ENCODE results near the gene SNX20. TPM values are rescaled to one million over a fixed set of nuclear protein-coding genes. Genes with fewer than 3 reads are reported as not detected.

The SNX20 gene
- total and polyA plus RNA-seq, 2 of the 13 experiments (the other 11 are each of a cell fraction or from before 2014, with no cell fraction given), result not detected

GRCh38 chr16:50699326-50700159 lies 18.4 kb upstream of the SNX20 start (continued):
- TF ChIP-seq, protein P1, sequence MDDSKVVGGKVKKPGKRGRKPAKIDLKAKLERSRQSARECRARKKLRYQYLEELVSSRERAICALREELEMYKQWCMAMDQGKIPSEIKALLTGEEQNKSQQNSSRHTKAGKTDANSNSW (CRISPR knock-in tag; IDR thresholded peaks at IDR 0.05; ENCODE audit: borderline replicate concordance), result no peak
- TF ChIP-seq POLR2A (IDR thresholded peaks at IDR 0.05; ENCODE audit: insufficient read depth in 1 of 2, low read depth in 2 of 2, low read length in 2 of 2), result no peak
- TF ChIP-seq GLI4 (CRISPR knock-in tag; IDR thresholded peaks at IDR 0.05; ENCODE audit: borderline replicate concordance), result no peak
- TF ChIP-seq CAMTA2 (CRISPR knock-in tag; IDR thresholded peaks at IDR 0.05; ENCODE audit: borderline replicate concordance), result no peak
- no peak for TF ChIP-seq NR2C2 (CRISPR knock-in tag; IDR thresholded peaks at IDR 0.05; ENCODE audit: borderline replicate concordance)
- TF ChIP-seq PAX8 (CRISPR knock-in tag; IDR thresholded peaks at IDR 0.05; ENCODE audit: borderline replicate concordance), result no peak
- no peak for TF ChIP-seq BCLAF1 (IDR thresholded peaks at IDR 0.05)
- no peak for TF ChIP-seq RXRA (CRISPR knock-in tag; IDR thresholded peaks at IDR 0.05)
- TF ChIP-seq ZBTB3 (CRISPR knock-in tag; IDR thresholded peaks at IDR 0.05; ENCODE audit: borderline replicate concordance, low read depth), result no peak
- TF ChIP-seq NFKB2 (CRISPR knock-in tag; IDR thresholded peaks at IDR 0.05; ENCODE audit: borderline replicate concordance), result peak; percentile 54; the same call in 1 of the 2 replicates
- peak; percentile 34; the same call in 1 of the 2 replicates for TF ChIP-seq ZNF263 (CRISPR knock-in tag; IDR thresholded peaks at IDR 0.05)
- TF ChIP-seq KDM5B (CRISPR knock-in tag; IDR thresholded peaks at IDR 0.05; ENCODE audit: borderline replicate concordance), result peak; percentile 68; the same call in 1 of the 2 replicates
- no peak for TF ChIP-seq ZNF512B (CRISPR knock-in tag; IDR thresholded peaks at IDR 0.05; ENCODE audit: borderline replicate concordance)
- TF ChIP-seq FOXA3 (CRISPR knock-in tag; IDR thresholded peaks at IDR 0.05), result no peak
- TF ChIP-seq SAP130 (CRISPR knock-in tag; IDR thresholded peaks at IDR 0.05; ENCODE audit: low read depth), result 0 out of 2 replicates have a peak, but pooled peaks have one; percentile 19
- TF ChIP-seq MXI1 (IDR thresholded peaks at IDR 0.05; ENCODE audit: borderline replicate concordance, low read depth, low read length), result no peak
- TF ChIP-seq, protein P2, sequence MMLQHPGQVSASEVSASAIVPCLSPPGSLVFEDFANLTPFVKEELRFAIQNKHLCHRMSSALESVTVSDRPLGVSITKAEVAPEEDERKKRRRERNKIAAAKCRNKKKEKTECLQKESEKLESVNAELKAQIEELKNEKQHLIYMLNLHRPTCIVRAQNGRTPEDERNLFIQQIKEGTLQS (CRISPR knock-in tag; IDR thresholded peaks at IDR 0.05), result no peak
- TF ChIP-seq, protein P3, sequence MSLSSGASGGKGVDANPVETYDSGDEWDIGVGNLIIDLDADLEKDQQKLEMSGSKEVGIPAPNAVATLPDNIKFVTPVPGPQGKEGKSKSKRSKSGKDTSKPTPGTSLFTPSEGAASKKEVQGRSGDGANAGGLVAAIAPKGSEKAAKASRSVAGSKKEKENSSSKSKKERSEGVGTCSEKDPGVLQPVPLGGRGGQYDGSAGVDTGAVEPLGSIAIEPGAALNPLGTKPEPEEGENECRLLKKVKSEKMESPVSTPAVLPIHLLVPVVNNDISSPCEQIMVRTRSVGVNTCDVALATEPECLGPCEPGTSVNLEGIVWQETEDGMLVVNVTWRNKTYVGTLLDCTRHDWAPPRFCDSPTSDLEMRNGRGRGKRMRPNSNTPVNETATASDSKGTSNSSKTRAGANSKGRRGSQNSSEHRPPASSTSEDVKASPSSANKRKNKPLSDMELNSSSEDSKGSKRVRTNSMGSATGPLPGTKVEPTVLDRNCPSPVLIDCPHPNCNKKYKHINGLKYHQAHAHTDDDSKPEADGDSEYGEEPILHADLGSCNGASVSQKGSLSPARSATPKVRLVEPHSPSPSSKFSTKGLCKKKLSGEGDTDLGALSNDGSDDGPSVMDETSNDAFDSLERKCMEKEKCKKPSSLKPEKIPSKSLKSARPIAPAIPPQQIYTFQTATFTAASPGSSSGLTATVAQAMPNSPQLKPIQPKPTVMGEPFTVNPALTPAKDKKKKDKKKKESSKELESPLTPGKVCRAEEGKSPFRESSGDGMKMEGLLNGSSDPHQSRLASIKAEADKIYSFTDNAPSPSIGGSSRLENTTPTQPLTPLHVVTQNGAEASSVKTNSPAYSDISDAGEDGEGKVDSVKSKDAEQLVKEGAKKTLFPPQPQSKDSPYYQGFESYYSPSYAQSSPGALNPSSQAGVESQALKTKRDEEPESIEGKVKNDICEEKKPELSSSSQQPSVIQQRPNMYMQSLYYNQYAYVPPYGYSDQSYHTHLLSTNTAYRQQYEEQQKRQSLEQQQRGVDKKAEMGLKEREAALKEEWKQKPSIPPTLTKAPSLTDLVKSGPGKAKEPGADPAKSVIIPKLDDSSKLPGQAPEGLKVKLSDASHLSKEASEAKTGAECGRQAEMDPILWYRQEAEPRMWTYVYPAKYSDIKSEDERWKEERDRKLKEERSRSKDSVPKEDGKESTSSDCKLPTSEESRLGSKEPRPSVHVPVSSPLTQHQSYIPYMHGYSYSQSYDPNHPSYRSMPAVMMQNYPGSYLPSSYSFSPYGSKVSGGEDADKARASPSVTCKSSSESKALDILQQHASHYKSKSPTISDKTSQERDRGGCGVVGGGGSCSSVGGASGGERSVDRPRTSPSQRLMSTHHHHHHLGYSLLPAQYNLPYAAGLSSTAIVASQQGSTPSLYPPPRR (CRISPR knock-in tag; IDR thresholded peaks at IDR 0.05; ENCODE audit: borderline replicate concordance), result no peak

Measured in HepG2 (cell line).